HepG2 (cell line): ENCODE results near the gene GLE1. TPM values are rescaled to one million over a fixed set of nuclear protein-coding genes. Genes with fewer than 3 reads are reported as not detected.

Experiments
- CTCF ChIP-seq: sonication (generic); formaldehyde crosslinking; IDR thresholded peaks from 2 replicates; pipeline ENCODE4 v1.5.0; 2020; ENCODE audit warnings: mild to moderate bottlenecking, missing genetic modification reagents, moderate library complexity
- DDIT3 ChIP-seq: sonication (generic); formaldehyde crosslinking; IDR thresholded peaks from 2 replicates; pipeline ENCODE4 v1.4.0; 2020; ENCODE audit warnings: mild to moderate bottlenecking, missing genetic modification reagents
- HMGA1 ChIP-seq: sonication (generic); formaldehyde crosslinking; conservative IDR thresholded peaks from 2 replicates; pipeline ENCODE4 v1.4.0; 2020; ENCODE audit warnings: missing genetic modification reagents
- HOXA5 ChIP-seq: sonication (generic); formaldehyde crosslinking; IDR thresholded peaks from 2 replicates; pipeline ENCODE4 v1.4.0; 2020; ENCODE audit warnings: missing genetic modification reagents
- KIAA2018 ChIP-seq: sonication (generic); formaldehyde crosslinking; IDR thresholded peaks from 2 replicates; pipeline ENCODE4 v1.5.0; 2020; ENCODE audit warnings: mild to moderate bottlenecking, missing genetic modification reagents, borderline replicate concordance
- MZF1 ChIP-seq: sonication (generic); formaldehyde crosslinking; IDR thresholded peaks from 2 replicates; pipeline ENCODE4 v1.8.1; 2023; ENCODE audit warnings: mild to moderate bottlenecking, missing genetic modification reagents, borderline replicate concordance
- PBX2 ChIP-seq: IDR thresholded peaks from 2 replicates; pipeline ENCODE4 v1.6.1; 2016; ENCODE audit warnings: control low read depth
- ZBTB8A ChIP-seq: sonication (generic); formaldehyde crosslinking; IDR thresholded peaks from 2 replicates; pipeline ENCODE4 v1.4.0; 2020; ENCODE audit warnings: mild to moderate bottlenecking, low read depth, missing genetic modification reagents, borderline replicate concordance
- ZFP90 ChIP-seq: sonication (generic); formaldehyde crosslinking; IDR thresholded peaks from 2 replicates; pipeline ENCODE4 v1.8.0; 2022; ENCODE audit warnings: missing genetic modification reagents, mild to moderate bottlenecking, inconsistent platforms, borderline replicate concordance
- ZKSCAN8 ChIP-seq: IDR thresholded peaks from 2 replicates; pipeline ENCODE4 v1.6.1; 2016; ENCODE audit warnings: borderline replicate concordance, missing genetic modification reagents, missing compliant biosample characterization
- ZNF143 ChIP-seq: sonication (generic); formaldehyde crosslinking; IDR thresholded peaks from 2 replicates; pipeline ENCODE4 v1.4.0; 2020; ENCODE audit warnings: missing genetic modification reagents
- ZNF275 ChIP-seq: sonication (generic); formaldehyde crosslinking; IDR thresholded peaks from 2 replicates; pipeline ENCODE4 v1.8.0; 2022; ENCODE audit warnings: missing genetic modification reagents, mild to moderate bottlenecking, inconsistent platforms, borderline replicate concordance
- ZNF501 ChIP-seq: sonication (generic); formaldehyde crosslinking; IDR thresholded peaks from 2 replicates; pipeline ENCODE4 v1.5.1; 2020; ENCODE audit warnings: mild to moderate bottlenecking, moderate library complexity, missing genetic modification reagents
- polyA plus RNA-seq, 8 experiments: library from polyadenylated mRNA; depleted of rRNA in 3 of 8; stranded (reverse) in 7 of 8; unstranded in 1 of 8; fragments of >200 nt; fragmentation: Illumina TruSeq in 4 of 8; extraction: Trizol in 4 of 8; gene quantifications; 2 replicates each; pipeline versions ENCODE4 v1.2.1 to v1.2.3, GENCODE V29; 2011 to 2016; ENCODE audit warnings: low read depth in 4 of 8, missing spikeins in 1 of 8, mixed read lengths in 1 of 8; ENCODE audit not compliant: insufficient read depth in 1 of 8
- total RNA-seq, 5 experiments: library from RNA; depleted of rRNA; stranded (reverse); fragments of >200 nt; fragmentation: Illumina TruSeq; extraction: Trizol; gene quantifications; 2 replicates each; pipeline ENCODE4 v1.2.3, GENCODE V29; 2016; ENCODE audit warnings: low read depth in 1 of 5
- TF ChIP-seq, protein P1 (sequence below): IDR thresholded peaks from 2 replicates; pipeline ENCODE4 v1.6.1; 2016; ENCODE audit warnings: mild to moderate bottlenecking, missing biosample characterization, missing genetic modification reagents

The GLE1 gene
- total and polyA plus RNA-seq, 2 of the 13 experiments (the other 11 are each of a cell fraction or from before 2014, with no cell fraction given): 14.7 to 28.8 TPM

- TF ChIP-seq PBX2 (CRISPR knock-in tag) (no peak), HMGA1 (CRISPR knock-in tag) (no peak), ZNF275 (peak; percentile 92; the same call in 1 of the 2 replicates), KIAA2018 (CRISPR knock-in tag) (no peak), MZF1 (CRISPR knock-in tag) (no peak), DDIT3 (CRISPR knock-in tag) (no peak), ZBTB8A (CRISPR knock-in tag) (no peak), ZFP90 (CRISPR knock-in tag) (peak; percentile 90; the same call in 1 of the 2 replicates), ZNF501 (CRISPR knock-in tag) (peak; percentile 80), CTCF (CRISPR knock-in tag) (peak; percentile 29; the same call in 1 of the 2 replicates), ZNF143 (0 out of 2 replicates have a peak, but pooled peaks have one; percentile 33), ZKSCAN8 (CRISPR knock-in tag) (no peak), HOXA5 (peak; percentile 93)
- TF ChIP-seq, protein P1, sequence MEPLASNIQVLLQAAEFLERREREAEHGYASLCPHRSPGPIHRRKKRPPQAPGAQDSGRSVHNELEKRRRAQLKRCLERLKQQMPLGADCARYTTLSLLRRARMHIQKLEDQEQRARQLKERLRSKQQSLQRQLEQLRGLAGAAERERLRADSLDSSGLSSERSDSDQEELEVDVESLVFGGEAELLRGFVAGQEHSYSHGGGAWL (CRISPR knock-in tag): 0 out of 2 replicates have a peak, but pooled peaks have one; percentile 42
Observed at GRCh38 chr9:128504485-128505413, at the start of gene GLE1 (continued).
